Measurements from ENCODE around the gene FBXO31.

GRCh38 chr16:87310610-87311009, 73.0 kb downstream of the FBXO31 start:
- TF ChIP-seq, protein P1, sequence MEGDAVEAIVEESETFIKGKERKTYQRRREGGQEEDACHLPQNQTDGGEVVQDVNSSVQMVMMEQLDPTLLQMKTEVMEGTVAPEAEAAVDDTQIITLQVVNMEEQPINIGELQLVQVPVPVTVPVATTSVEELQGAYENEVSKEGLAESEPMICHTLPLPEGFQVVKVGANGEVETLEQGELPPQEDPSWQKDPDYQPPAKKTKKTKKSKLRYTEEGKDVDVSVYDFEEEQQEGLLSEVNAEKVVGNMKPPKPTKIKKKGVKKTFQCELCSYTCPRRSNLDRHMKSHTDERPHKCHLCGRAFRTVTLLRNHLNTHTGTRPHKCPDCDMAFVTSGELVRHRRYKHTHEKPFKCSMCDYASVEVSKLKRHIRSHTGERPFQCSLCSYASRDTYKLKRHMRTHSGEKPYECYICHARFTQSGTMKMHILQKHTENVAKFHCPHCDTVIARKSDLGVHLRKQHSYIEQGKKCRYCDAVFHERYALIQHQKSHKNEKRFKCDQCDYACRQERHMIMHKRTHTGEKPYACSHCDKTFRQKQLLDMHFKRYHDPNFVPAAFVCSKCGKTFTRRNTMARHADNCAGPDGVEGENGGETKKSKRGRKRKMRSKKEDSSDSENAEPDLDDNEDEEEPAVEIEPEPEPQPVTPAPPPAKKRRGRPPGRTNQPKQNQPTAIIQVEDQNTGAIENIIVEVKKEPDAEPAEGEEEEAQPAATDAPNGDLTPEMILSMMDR (IDR thresholded peaks at IDR 0.05; ENCODE audit: low read length): no peak
- TF ChIP-seq EZH2 (IDR thresholded peaks at IDR 0.05; ENCODE audit: borderline replicate concordance, low read length): no peak
